Fibroblast of lung (primary cell): Measurements from ENCODE around the gene PPP2R5D. TPM values are rescaled to one million over a fixed set of nuclear protein-coding genes. Genes with fewer than 3 reads are reported as not detected.
"Not testable (repeated sequence)": the region's sequence is repeated elsewhere in the genome, so short reads cannot be mapped to it uniquely, and the experiment has no call there.

ENCODE experiments used
- DNase-seq, 2 donors: peaks; one replicate each; pipeline versions ENCODE4 v3.0.0 to v3.0.0-alpha.2; 2010; ENCODE audit warnings: low read depth in 2 of 2
- H2AFZ ChIP-seq: 2 replicates; pipeline ENCODE4 v1.5.1; 2012; ENCODE audit warnings: low read length, control low read depth, inconsistent platforms
- H3K27ac ChIP-seq: 2 replicates; pipeline ENCODE4 v1.5.1; 2011; ENCODE audit warnings: low read length, control low read depth; ENCODE audit not compliant: insufficient read depth
- H3K27me3 ChIP-seq: 2 replicates; pipeline ENCODE4 v1.5.1; 2011; ENCODE audit warnings: mild to moderate bottlenecking, low read length; ENCODE audit not compliant: control insufficient read depth, insufficient read depth
- H3K36me3 ChIP-seq: 2 replicates; pipeline ENCODE4 v1.5.1; 2011; ENCODE audit warnings: low read length; ENCODE audit not compliant: control insufficient read depth, insufficient read depth
- H3K4me1 ChIP-seq: 2 replicates; pipeline ENCODE4 v1.5.1; 2011; ENCODE audit warnings: low read length; ENCODE audit not compliant: control insufficient read depth, insufficient read depth; ENCODE audit errors: extremely low read depth
- H3K4me2 ChIP-seq: 2 replicates; pipeline ENCODE4 v1.5.1; 2011; ENCODE audit warnings: low read length, control low read depth; ENCODE audit not compliant: insufficient read depth; ENCODE audit errors: extremely low read depth
- H3K4me3 ChIP-seq, 4 experiments: fragments of 200-600 bp in 1 of 4; sonication (generic) in 1 of 4; replicated peaks in 1 of 4; 2 replicates each; pipeline ENCODE4 v1.5.1; 2011 to 2016; ENCODE audit warnings: low read length in 4 of 4, low read depth in 3 of 4, mild to moderate bottlenecking in 3 of 4, control low read depth in 2 of 4, inconsistent platforms in 1 of 4, mixed read lengths in 1 of 4; ENCODE audit not compliant: insufficient read depth in 1 of 4; ENCODE audit errors: control extremely low read depth in 1 of 4
- H3K79me2 ChIP-seq: 2 replicates; pipeline ENCODE4 v1.5.1; 2012; ENCODE audit warnings: mild to moderate bottlenecking, low read length, inconsistent platforms; ENCODE audit not compliant: control insufficient read depth, insufficient read depth
- H3K9ac ChIP-seq: 2 replicates; pipeline ENCODE4 v1.5.1; 2011; ENCODE audit warnings: mild to moderate bottlenecking, low read length, control low read depth; ENCODE audit not compliant: insufficient read depth
- H3K9me3 ChIP-seq: 2 replicates; pipeline ENCODE4 v1.5.1; 2012; ENCODE audit warnings: low read depth, low read length; ENCODE audit not compliant: control insufficient read depth, insufficient read depth
- H4K20me1 ChIP-seq: 2 replicates; pipeline ENCODE4 v1.5.1; 2011; ENCODE audit warnings: low read length; ENCODE audit not compliant: control insufficient read depth, insufficient read depth; ENCODE audit errors: extremely low read depth
- EZH2 ChIP-seq: IDR thresholded peaks from 2 replicates; pipeline ENCODE4 v1.5.1; 2012; ENCODE audit warnings: low read length, control low read depth, mild to moderate bottlenecking; ENCODE audit errors: missing control alignments
- polyA plus RNA-seq, 2 donors: library from polyadenylated mRNA; depleted of rRNA in 1 of 2; stranded (reverse) in 1 of 2; unstranded in 1 of 2; fragments of >200 nt; gene quantifications; 2 replicates each; pipeline ENCODE4 v1.2.1, GENCODE V29; 2011 to 2012; ENCODE audit warnings: missing spikeins in 1 of 2
- total RNA-seq: library from RNA; depleted of rRNA; stranded (reverse); fragments of >200 nt; gene quantifications from 2 replicates; pipeline ENCODE4 v1.2.1, GENCODE V29; 2014
- TF ChIP-seq, protein P1 (sequence below), 2 donors: IDR thresholded peaks in 1 of 2; conservative IDR thresholded peaks in 1 of 2; 1 replicate in 1 of 2; 2 replicates in 1 of 2; pipeline ENCODE4 v1.5.1; 2011 to 2012; ENCODE audit warnings: low read length in 2 of 2, control low read depth in 1 of 2, inconsistent platforms in 1 of 2, low read depth in 1 of 2, mild to moderate bottlenecking in 1 of 2

The PPP2R5D gene
- total and polyA plus RNA-seq, 2 donors (not counting 1 experiment from before 2014, with no cell fraction given): 27.1 to 39.3 TPM

DNA sequence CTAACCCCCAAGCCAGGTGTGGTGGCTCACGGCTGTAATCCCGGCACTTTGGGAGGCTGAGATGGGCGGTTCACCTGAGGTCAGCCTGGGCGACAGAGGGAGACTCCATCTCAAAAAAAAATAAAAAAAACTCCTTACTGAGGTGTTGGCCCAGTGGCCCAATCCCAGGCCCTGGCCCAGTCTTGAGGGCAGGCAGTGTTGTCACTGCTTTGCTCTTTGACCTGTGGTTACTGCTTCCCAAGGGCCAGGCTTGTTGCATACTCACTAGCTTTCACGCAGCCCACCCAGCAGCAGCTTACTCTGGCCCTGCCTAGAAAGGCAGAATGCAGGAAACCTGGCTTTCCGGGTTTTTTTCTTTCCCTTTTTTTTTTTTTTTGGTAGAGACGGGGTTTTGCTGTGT lies 41.9 kb upstream of the PPP2R5D start:
- H2AFZ ChIP-seq: no peak overlapping the region

DNA sequence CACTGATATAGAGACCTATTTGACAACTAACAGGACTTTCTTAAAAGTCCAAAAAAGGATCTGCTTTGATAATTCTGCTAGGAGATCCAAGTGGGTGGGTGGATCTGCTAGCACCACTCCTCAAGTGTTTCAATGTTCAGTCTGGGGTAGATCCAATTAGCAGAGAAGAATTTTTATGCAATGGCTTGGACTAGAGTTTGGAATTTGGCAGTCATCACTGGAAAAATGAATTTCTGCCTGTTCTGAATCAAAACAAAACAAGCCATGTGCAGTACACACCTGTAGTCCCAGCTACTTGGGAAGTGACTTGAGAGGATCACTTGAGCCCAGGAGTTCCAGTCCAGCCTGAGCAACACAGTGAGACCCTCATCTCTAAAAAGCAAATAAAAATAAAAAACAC lies 36.4 kb upstream of the PPP2R5D start:
- H3K9ac ChIP-seq: no peak overlapping the region
- no peak for DNase-seq
- H2AFZ ChIP-seq: no peak overlapping the region
- H3K4me2 ChIP-seq: no peak overlapping the region
- no peak overlapping the region for H3K4me3 ChIP-seq
- H3K9me3 ChIP-seq: no peaks in the 10 kb centered on the region
- no peak overlapping the region for H3K27ac ChIP-seq
- TF ChIP-seq EZH2: no peak
- TF ChIP-seq, protein P1, sequence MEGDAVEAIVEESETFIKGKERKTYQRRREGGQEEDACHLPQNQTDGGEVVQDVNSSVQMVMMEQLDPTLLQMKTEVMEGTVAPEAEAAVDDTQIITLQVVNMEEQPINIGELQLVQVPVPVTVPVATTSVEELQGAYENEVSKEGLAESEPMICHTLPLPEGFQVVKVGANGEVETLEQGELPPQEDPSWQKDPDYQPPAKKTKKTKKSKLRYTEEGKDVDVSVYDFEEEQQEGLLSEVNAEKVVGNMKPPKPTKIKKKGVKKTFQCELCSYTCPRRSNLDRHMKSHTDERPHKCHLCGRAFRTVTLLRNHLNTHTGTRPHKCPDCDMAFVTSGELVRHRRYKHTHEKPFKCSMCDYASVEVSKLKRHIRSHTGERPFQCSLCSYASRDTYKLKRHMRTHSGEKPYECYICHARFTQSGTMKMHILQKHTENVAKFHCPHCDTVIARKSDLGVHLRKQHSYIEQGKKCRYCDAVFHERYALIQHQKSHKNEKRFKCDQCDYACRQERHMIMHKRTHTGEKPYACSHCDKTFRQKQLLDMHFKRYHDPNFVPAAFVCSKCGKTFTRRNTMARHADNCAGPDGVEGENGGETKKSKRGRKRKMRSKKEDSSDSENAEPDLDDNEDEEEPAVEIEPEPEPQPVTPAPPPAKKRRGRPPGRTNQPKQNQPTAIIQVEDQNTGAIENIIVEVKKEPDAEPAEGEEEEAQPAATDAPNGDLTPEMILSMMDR (conservative IDR thresholded peaks at IDR 0.05 in 1 of 2, IDR thresholded peaks at IDR 0.05 in 1 of 2; ENCODE audit: low read depth in 1 of 2, low read length in 2 of 2): no peak
- no peaks in the 10 kb centered on the region for H3K27me3 ChIP-seq
- no peaks in the 10 kb centered on the region for H3K4me1 ChIP-seq
- H3K36me3 ChIP-seq: no peaks in the 10 kb centered on the region
- H4K20me1 ChIP-seq: no peaks in the 10 kb centered on the region
- H3K79me2 ChIP-seq: no peaks in the 10 kb centered on the region

More for the DNA sequence above, 41.9 kb upstream of the PPP2R5D start:
- TF ChIP-seq, protein P1 (conservative IDR thresholded peaks at IDR 0.05 in 1 of 2, IDR thresholded peaks at IDR 0.05 in 1 of 2; ENCODE audit: low read depth in 1 of 2, low read length in 2 of 2): no peak
- TF ChIP-seq EZH2: no peak
- Histone ChIP-seq H3K4me1 (no peaks in the 10 kb centered on the region), H4K20me1 (no peaks in the 10 kb centered on the region), H3K27me3 (no peaks in the 10 kb centered on the region), H3K79me2 (no peaks in the 10 kb centered on the region), H3K27ac (no peak overlapping the region), H3K36me3 (peaks cover 6% of the 10 kb centered on the region), H3K9ac (no peak overlapping the region), H3K4me2 (no peak overlapping the region), H3K9me3 (no peaks in the 10 kb centered on the region), H3K4me3 (no peak overlapping the region)
- DNase-seq: no peak

DNA sequence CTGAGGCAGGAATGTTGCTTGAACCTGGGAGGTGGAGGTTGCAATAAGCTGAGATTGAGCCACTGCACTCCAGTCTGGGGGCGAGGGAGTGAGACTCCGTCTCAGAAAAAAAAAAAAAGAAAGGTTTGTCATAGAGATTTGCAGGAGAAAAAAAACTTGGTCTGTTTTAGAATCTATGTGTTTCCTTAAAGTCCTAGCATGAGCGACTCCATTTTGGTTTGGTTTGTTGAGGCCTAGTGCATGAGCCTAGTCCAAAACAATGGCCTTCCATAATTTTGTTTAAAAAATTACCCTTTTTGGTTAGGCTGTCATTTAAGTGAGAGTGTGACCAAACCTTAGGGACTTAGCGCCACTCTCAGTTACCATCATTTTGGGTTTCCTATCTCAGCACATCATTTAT lies 32.0 kb upstream of the PPP2R5D start:
- no peak overlapping the region for H3K4me2 ChIP-seq
- H3K79me2 ChIP-seq: no peaks in the 10 kb centered on the region
- H3K27me3 ChIP-seq: no peaks in the 10 kb centered on the region
- no peaks in the 10 kb centered on the region for H3K36me3 ChIP-seq
- no peak overlapping the region for H3K4me3 ChIP-seq
- H3K9ac ChIP-seq: no peak overlapping the region
- H2AFZ ChIP-seq: no peak overlapping the region
- H3K4me1 ChIP-seq: no peaks in the 10 kb centered on the region
- H3K9me3 ChIP-seq: no peaks in the 10 kb centered on the region
- H3K27ac ChIP-seq: no peak overlapping the region
- no peak for DNase-seq
- H4K20me1 ChIP-seq: no peaks in the 10 kb centered on the region
- no peak for TF ChIP-seq EZH2
- TF ChIP-seq, protein P1 (conservative IDR thresholded peaks at IDR 0.05 in 1 of 2, IDR thresholded peaks at IDR 0.05 in 1 of 2; ENCODE audit: low read depth in 1 of 2, low read length in 2 of 2): no peak

DNA sequence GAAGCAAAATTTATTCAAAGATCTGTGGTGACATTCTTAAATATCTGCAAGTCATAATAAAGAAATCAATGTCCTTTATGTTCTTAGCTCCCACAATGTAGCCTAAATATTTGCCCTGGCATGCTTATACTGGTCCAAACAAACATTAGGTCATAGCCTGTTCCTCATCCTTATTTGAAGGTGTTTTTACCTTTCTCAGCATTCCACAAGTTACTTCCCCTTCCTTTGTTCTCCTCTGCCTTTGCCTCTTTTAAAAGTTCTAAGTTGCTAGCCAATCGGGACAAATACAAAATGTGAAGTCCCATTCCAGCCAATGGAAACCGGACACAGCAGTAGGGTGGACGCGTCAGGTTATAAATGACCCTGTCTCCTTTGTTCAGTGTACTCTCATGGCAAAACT lies 30.0 kb upstream of the PPP2R5D start:
- not testable (repeated sequence) for DNase-seq, H3K4me1 ChIP-seq

More for the DNA sequence above, 30.0 kb upstream of the PPP2R5D start:
- H3K9me3 ChIP-seq, H3K36me3 ChIP-seq, H4K20me1 ChIP-seq, H3K4me3 ChIP-seq, H2AFZ ChIP-seq, H3K4me2 ChIP-seq, H3K9ac ChIP-seq, H3K27me3 ChIP-seq, H3K27ac ChIP-seq, H3K79me2 ChIP-seq: not testable (repeated sequence)
